Measurements from ENCODE around the gene C9orf78.

DNA sequence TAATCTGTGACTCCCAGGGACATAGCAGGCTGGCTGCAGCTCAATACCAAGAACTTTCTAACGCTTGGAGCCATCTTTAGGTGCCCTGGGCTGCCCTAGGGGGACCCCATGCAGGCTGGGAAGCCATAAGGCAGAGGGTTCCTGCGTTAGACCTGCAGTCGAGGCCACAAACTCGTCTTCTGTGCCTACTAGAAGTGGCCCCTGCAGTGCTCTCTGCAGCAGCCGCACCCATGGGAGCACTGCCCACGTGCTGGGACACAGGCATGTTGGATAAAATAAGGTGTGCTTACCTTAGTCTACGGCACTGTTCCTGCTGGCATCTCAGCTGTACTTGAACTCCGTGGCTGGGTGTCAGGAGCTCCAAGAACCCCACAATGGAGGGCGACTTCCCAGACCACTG, 22.7 kb downstream of the C9orf78 start:
- TF ChIP-seq, protein P1, sequence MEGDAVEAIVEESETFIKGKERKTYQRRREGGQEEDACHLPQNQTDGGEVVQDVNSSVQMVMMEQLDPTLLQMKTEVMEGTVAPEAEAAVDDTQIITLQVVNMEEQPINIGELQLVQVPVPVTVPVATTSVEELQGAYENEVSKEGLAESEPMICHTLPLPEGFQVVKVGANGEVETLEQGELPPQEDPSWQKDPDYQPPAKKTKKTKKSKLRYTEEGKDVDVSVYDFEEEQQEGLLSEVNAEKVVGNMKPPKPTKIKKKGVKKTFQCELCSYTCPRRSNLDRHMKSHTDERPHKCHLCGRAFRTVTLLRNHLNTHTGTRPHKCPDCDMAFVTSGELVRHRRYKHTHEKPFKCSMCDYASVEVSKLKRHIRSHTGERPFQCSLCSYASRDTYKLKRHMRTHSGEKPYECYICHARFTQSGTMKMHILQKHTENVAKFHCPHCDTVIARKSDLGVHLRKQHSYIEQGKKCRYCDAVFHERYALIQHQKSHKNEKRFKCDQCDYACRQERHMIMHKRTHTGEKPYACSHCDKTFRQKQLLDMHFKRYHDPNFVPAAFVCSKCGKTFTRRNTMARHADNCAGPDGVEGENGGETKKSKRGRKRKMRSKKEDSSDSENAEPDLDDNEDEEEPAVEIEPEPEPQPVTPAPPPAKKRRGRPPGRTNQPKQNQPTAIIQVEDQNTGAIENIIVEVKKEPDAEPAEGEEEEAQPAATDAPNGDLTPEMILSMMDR (conservative IDR thresholded peaks at IDR 0.05; ENCODE audit: low read depth in 2 of 2): no peak
- TF ChIP-seq POLR2AphosphoS5 (IDR thresholded peaks at IDR 0.05; ENCODE audit: low read depth) (no peak), CREB1 (CRISPR knock-in tag; IDR thresholded peaks at IDR 0.05; ENCODE audit: low read depth) (no peak), ZNF114 (CRISPR knock-in tag; IDR thresholded peaks at IDR 0.05) (no peak), EZH2phosphoT487 (IDR thresholded peaks at IDR 0.05; ENCODE audit: unreplicated experiment) (no peak)
- TF ChIP-seq, protein P2, sequence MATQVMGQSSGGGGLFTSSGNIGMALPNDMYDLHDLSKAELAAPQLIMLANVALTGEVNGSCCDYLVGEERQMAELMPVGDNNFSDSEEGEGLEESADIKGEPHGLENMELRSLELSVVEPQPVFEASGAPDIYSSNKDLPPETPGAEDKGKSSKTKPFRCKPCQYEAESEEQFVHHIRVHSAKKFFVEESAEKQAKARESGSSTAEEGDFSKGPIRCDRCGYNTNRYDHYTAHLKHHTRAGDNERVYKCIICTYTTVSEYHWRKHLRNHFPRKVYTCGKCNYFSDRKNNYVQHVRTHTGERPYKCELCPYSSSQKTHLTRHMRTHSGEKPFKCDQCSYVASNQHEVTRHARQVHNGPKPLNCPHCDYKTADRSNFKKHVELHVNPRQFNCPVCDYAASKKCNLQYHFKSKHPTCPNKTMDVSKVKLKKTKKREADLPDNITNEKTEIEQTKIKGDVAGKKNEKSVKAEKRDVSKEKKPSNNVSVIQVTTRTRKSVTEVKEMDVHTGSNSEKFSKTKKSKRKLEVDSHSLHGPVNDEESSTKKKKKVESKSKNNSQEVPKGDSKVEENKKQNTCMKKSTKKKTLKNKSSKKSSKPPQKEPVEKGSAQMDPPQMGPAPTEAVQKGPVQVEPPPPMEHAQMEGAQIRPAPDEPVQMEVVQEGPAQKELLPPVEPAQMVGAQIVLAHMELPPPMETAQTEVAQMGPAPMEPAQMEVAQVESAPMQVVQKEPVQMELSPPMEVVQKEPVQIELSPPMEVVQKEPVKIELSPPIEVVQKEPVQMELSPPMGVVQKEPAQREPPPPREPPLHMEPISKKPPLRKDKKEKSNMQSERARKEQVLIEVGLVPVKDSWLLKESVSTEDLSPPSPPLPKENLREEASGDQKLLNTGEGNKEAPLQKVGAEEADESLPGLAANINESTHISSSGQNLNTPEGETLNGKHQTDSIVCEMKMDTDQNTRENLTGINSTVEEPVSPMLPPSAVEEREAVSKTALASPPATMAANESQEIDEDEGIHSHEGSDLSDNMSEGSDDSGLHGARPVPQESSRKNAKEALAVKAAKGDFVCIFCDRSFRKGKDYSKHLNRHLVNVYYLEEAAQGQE (IDR thresholded peaks at IDR 0.05; ENCODE audit: unreplicated experiment): no peak
